ENCODE data around the gene LRP1.

Gene LRP1

DNA sequence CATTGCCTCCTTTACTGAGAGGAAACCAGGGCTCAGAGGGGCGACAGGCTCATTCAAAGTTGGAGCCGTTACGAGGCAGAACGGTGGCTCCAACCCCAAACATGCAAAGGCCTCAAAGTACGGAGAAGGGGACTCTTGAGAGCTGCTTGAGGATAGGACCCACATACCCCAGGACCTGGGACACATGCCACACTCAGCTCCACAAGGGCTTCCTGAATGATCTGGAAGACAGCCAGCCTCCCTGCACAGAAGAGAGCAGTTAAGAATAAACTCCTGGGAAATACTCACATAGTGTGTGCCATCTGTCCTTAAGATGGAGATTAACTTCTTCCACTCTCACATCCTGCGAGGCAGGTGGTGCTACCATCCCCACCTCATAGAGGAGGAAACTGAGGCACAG lies 61.8 kb downstream of the LRP1 start:
- no peaks in the 10 kb centered on the region for H3K9me3 ChIP-seq (ENCODE audit: control extremely low read depth in 1 of 5, control insufficient read depth in 4 of 5, insufficient read depth in 2 of 5, low read depth in 1 of 5, low read length in 4 of 5)
- H3K27ac ChIP-seq (ENCODE audit: insufficient read depth in 1 of 2, low read depth in 1 of 2, low read length in 2 of 2, poor library complexity in 1 of 2, severe bottlenecking in 2 of 2), result no peak overlapping the region
- WGBS (ENCODE audit: insufficient coverage), result 66% methylated on average over 4 of the region's 6 CpGs
- no peak overlapping the region for H3K4me3 ChIP-seq (ENCODE audit: control insufficient read depth in 1 of 7, extremely low read depth in 1 of 7, insufficient read depth in 4 of 7, low read depth in 2 of 7, low read length in 6 of 7)
- POLR2A ChIA-PET, result no interaction called here
- CTCF ChIA-PET, result interaction anchor here (0.9 to 18.6 kb wide), 4 partner anchors 15 to 125 kb away, joined by 3 to 350 read pairs (median 94); partner anchors contain the start of gene LRP1
- H3K27me3 ChIP-seq (replicated peaks in 2 of 5; ENCODE audit: control insufficient read depth in 4 of 5, insufficient read depth in 5 of 5, low read length in 4 of 5), result no peaks in the 10 kb centered on the region
- peak; percentile 16 to 43 (median 38) for DNase-seq
- no peaks in the 10 kb centered on the region for H3K36me3 ChIP-seq (ENCODE audit: control insufficient read depth in 4 of 4, insufficient read depth in 4 of 4, low read length in 3 of 4)
- peaks cover 0 to 7% (median 4%) of the 10 kb centered on the region in 4 experiments for H3K4me1 ChIP-seq (ENCODE audit: control extremely low read depth in 1 of 4, control insufficient read depth in 4 of 4, insufficient read depth in 4 of 4, low read length in 3 of 4)

DNA sequence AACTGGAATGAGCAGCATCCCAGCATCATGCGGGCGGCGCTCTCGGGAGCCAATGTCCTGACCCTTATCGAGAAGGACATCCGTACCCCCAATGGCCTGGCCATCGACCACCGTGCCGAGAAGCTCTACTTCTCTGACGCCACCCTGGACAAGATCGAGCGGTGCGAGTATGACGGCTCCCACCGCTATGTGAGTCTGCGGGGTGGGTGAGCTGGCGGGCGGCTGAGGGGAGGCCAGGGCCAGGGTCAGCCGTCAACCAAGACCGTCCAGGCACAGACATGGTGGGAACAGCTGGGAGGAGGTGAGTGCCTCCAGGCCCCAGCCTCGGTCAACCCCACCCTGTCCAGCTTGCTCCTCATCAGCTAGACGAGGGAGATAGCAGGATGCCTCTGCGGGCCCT lies 62.5 kb downstream of the LRP1 start:
- H3K4me3 ChIP-seq (ENCODE audit: control insufficient read depth in 1 of 7, extremely low read depth in 1 of 7, insufficient read depth in 4 of 7, low read depth in 2 of 7, low read length in 6 of 7), result no peak overlapping the region
- over 99% methylated on average over 23 of the region's 23 CpGs for WGBS (ENCODE audit: insufficient coverage)
- peaks cover 0 to 7% (median 4%) of the 10 kb centered on the region in 4 experiments for H3K4me1 ChIP-seq (ENCODE audit: control extremely low read depth in 1 of 4, control insufficient read depth in 4 of 4, insufficient read depth in 4 of 4, low read length in 3 of 4)
- ChIA-PET CTCF (interaction anchor here (12.7 to 18.6 kb wide), 2 partner anchors 16 to 67 kb away, joined by 182 to 350 read pairs; partner anchors contain the start of gene LRP1), POLR2A (interaction anchor here (0.6 kb wide), 1 partner anchor 195 kb away, joined by 3 read pairs; no protein-coding TSS in a partner anchor)
- no peaks in the 10 kb centered on the region for H3K36me3 ChIP-seq (ENCODE audit: control insufficient read depth in 4 of 4, insufficient read depth in 4 of 4, low read length in 3 of 4)
- DNase-seq, result no peak
- H3K27ac ChIP-seq (ENCODE audit: insufficient read depth in 1 of 2, low read depth in 1 of 2, low read length in 2 of 2, poor library complexity in 1 of 2, severe bottlenecking in 2 of 2), result no peak overlapping the region
- H3K27me3 ChIP-seq (replicated peaks in 2 of 5; ENCODE audit: control insufficient read depth in 4 of 5, insufficient read depth in 5 of 5, low read length in 4 of 5), result no peaks in the 10 kb centered on the region
- H3K9me3 ChIP-seq (ENCODE audit: control extremely low read depth in 1 of 5, control insufficient read depth in 4 of 5, insufficient read depth in 2 of 5, low read depth in 1 of 5, low read length in 4 of 5), result no peaks in the 10 kb centered on the region

- no peak overlapping the region for H3K27ac ChIP-seq (ENCODE audit: insufficient read depth in 1 of 2, low read depth in 1 of 2, low read length in 2 of 2, poor library complexity in 1 of 2, severe bottlenecking in 2 of 2)
- DNase-seq, result no peak
- POLR2A ChIA-PET, result interaction anchor here (0.6 kb wide), 1 partner anchor 194 kb away, joined by 3 read pairs; no protein-coding TSS in a partner anchor
- CTCF ChIA-PET, result interaction anchor here (2.6 to 18.6 kb wide), 3 partner anchors 16 to 67 kb away, joined by 7 to 350 read pairs (median 182); partner anchors contain the start of gene LRP1
- H3K4me1 ChIP-seq (ENCODE audit: control extremely low read depth in 1 of 4, control insufficient read depth in 4 of 4, insufficient read depth in 4 of 4, low read length in 3 of 4), result peaks cover 0 to 7% (median 4%) of the 10 kb centered on the region in 4 experiments
- 100% methylated on average over 6 of the region's 11 CpGs for WGBS (ENCODE audit: insufficient coverage)
- H3K36me3 ChIP-seq (ENCODE audit: control insufficient read depth in 4 of 4, insufficient read depth in 4 of 4, low read length in 3 of 4), result no peaks in the 10 kb centered on the region
- H3K4me3 ChIP-seq (ENCODE audit: control insufficient read depth in 1 of 7, extremely low read depth in 1 of 7, insufficient read depth in 4 of 7, low read depth in 2 of 7, low read length in 6 of 7), result no peak overlapping the region
- H3K27me3 ChIP-seq (replicated peaks in 2 of 5; ENCODE audit: control insufficient read depth in 4 of 5, insufficient read depth in 5 of 5, low read length in 4 of 5), result no peaks in the 10 kb centered on the region
- no peaks in the 10 kb centered on the region for H3K9me3 ChIP-seq (ENCODE audit: control extremely low read depth in 1 of 5, control insufficient read depth in 4 of 5, insufficient read depth in 2 of 5, low read depth in 1 of 5, low read length in 4 of 5)
Measured at GRCh38 chr12:57191410-57191809, 63.1 kb downstream of the LRP1 start.

- Histone ChIP-seq H3K36me3 (ENCODE audit: control insufficient read depth in 4 of 4, insufficient read depth in 4 of 4, low read length in 3 of 4) (no peaks in the 10 kb centered on the region), H3K4me1 (ENCODE audit: control extremely low read depth in 1 of 4, control insufficient read depth in 4 of 4, insufficient read depth in 4 of 4, low read length in 3 of 4) (peaks cover 0 to 7% (median 4%) of the 10 kb centered on the region in 4 experiments), H3K27me3 (replicated peaks in 2 of 5; ENCODE audit: control insufficient read depth in 4 of 5, insufficient read depth in 5 of 5, low read length in 4 of 5) (no peaks in the 10 kb centered on the region), H3K9me3 (ENCODE audit: control extremely low read depth in 1 of 5, control insufficient read depth in 4 of 5, insufficient read depth in 2 of 5, low read depth in 1 of 5, low read length in 4 of 5) (no peaks in the 10 kb centered on the region), H3K4me3 (ENCODE audit: control insufficient read depth in 1 of 7, extremely low read depth in 1 of 7, insufficient read depth in 4 of 7, low read depth in 2 of 7, low read length in 6 of 7) (no peak overlapping the region), H3K27ac (ENCODE audit: insufficient read depth in 1 of 2, low read depth in 1 of 2, low read length in 2 of 2, poor library complexity in 1 of 2, severe bottlenecking in 2 of 2) (no peak overlapping the region)
- CTCF ChIA-PET, result interaction anchor here (0.6 to 18.6 kb wide), 3 partner anchors 20 to 69 kb away, joined by 3 to 350 read pairs (median 7); partner anchors contain the start of gene LRP1
- POLR2A ChIA-PET, result no interaction called here
- DNase-seq, result no peak
- WGBS (ENCODE audit: insufficient coverage), result 94% methylated on average over 11 of the region's 16 CpGs
Measured at GRCh38 chr12:57192920-57193319, 64.6 kb downstream of the LRP1 start.

GRCh38 chr12:57193706-57194245 lies 65.5 kb downstream of the LRP1 start:
- H3K36me3 ChIP-seq (ENCODE audit: control insufficient read depth in 4 of 4, insufficient read depth in 4 of 4, low read length in 3 of 4), result no peaks in the 10 kb centered on the region
- CTCF ChIA-PET, result interaction anchor here (1.8 to 18.6 kb wide), 3 partner anchors 20 to 70 kb away, joined by 4 to 350 read pairs (median 7); partner anchors contain the start of gene LRP1

GRCh38 chr12:57194253-57194652 lies 66.0 kb downstream of the LRP1 start:
- H3K4me1 ChIP-seq (ENCODE audit: control extremely low read depth in 1 of 4, control insufficient read depth in 4 of 4, insufficient read depth in 4 of 4, low read length in 3 of 4), result peaks cover 0 to 7% (median 4%) of the 10 kb centered on the region in 4 experiments
- 96% methylated on average over 15 of the region's 18 CpGs for WGBS (ENCODE audit: insufficient coverage)
- no peaks in the 10 kb centered on the region for H3K9me3 ChIP-seq (ENCODE audit: control extremely low read depth in 1 of 5, control insufficient read depth in 4 of 5, insufficient read depth in 2 of 5, low read depth in 1 of 5, low read length in 4 of 5)
- H3K36me3 ChIP-seq (ENCODE audit: control insufficient read depth in 4 of 4, insufficient read depth in 4 of 4, low read length in 3 of 4), result no peaks in the 10 kb centered on the region
- no peak overlapping the region for H3K4me3 ChIP-seq (ENCODE audit: control insufficient read depth in 1 of 7, extremely low read depth in 1 of 7, insufficient read depth in 4 of 7, low read depth in 2 of 7, low read length in 6 of 7)
- ChIA-PET CTCF (interaction anchor here (1.8 to 18.6 kb wide), 3 partner anchors 20 to 70 kb away, joined by 4 to 350 read pairs (median 7); partner anchors contain the start of gene LRP1), POLR2A (no interaction called here)
- no peak overlapping the region for H3K27ac ChIP-seq (ENCODE audit: insufficient read depth in 1 of 2, low read depth in 1 of 2, low read length in 2 of 2, poor library complexity in 1 of 2, severe bottlenecking in 2 of 2)
- H3K27me3 ChIP-seq (replicated peaks in 2 of 5; ENCODE audit: control insufficient read depth in 4 of 5, insufficient read depth in 5 of 5, low read length in 4 of 5), result no peaks in the 10 kb centered on the region
- no peak for DNase-seq

More at GRCh38 chr12:57193706-57194245, 65.5 kb downstream of the LRP1 start:
- no peaks in the 10 kb centered on the region for H3K27me3 ChIP-seq (replicated peaks in 2 of 5; ENCODE audit: control insufficient read depth in 4 of 5, insufficient read depth in 5 of 5, low read length in 4 of 5)
- DNase-seq, result no peak
- H3K27ac ChIP-seq (ENCODE audit: insufficient read depth in 1 of 2, low read depth in 1 of 2, low read length in 2 of 2, poor library complexity in 1 of 2, severe bottlenecking in 2 of 2), result no peak overlapping the region
- peaks cover 0 to 7% (median 4%) of the 10 kb centered on the region in 4 experiments for H3K4me1 ChIP-seq (ENCODE audit: control extremely low read depth in 1 of 4, control insufficient read depth in 4 of 4, insufficient read depth in 4 of 4, low read length in 3 of 4)
- H3K9me3 ChIP-seq (ENCODE audit: control extremely low read depth in 1 of 5, control insufficient read depth in 4 of 5, insufficient read depth in 2 of 5, low read depth in 1 of 5, low read length in 4 of 5), result no peaks in the 10 kb centered on the region
- POLR2A ChIA-PET, result no interaction called here
- WGBS (ENCODE audit: insufficient coverage), result 97% methylated on average over 18 of the region's 19 CpGs
- no peak overlapping the region for H3K4me3 ChIP-seq (ENCODE audit: control insufficient read depth in 1 of 7, extremely low read depth in 1 of 7, insufficient read depth in 4 of 7, low read depth in 2 of 7, low read length in 6 of 7)

GRCh38 chr12:57195186-57195585 lies 66.9 kb downstream of the LRP1 start:
- no peaks in the 10 kb centered on the region for H3K27me3 ChIP-seq (replicated peaks in 2 of 5; ENCODE audit: control insufficient read depth in 4 of 5, insufficient read depth in 5 of 5, low read length in 4 of 5)
- 93% methylated on average over 16 of the region's 19 CpGs for WGBS (ENCODE audit: insufficient coverage)
- CTCF ChIA-PET, result interaction anchor here (0.9 to 18.6 kb wide), 3 partner anchors 11 to 71 kb away, joined by 3 to 350 read pairs (median 38); partner anchors contain the start of gene LRP1

More at GRCh38 chr12:57195186-57195585, 66.9 kb downstream of the LRP1 start:
- Histone ChIP-seq H3K4me1 (ENCODE audit: control extremely low read depth in 1 of 4, control insufficient read depth in 4 of 4, insufficient read depth in 4 of 4, low read length in 3 of 4) (peaks cover 0 to 3% (median 0%) of the 10 kb centered on the region in 4 experiments), H3K9me3 (ENCODE audit: control extremely low read depth in 1 of 5, control insufficient read depth in 4 of 5, insufficient read depth in 2 of 5, low read depth in 1 of 5, low read length in 4 of 5) (no peaks in the 10 kb centered on the region), H3K27ac (ENCODE audit: insufficient read depth in 1 of 2, low read depth in 1 of 2, low read length in 2 of 2, poor library complexity in 1 of 2, severe bottlenecking in 2 of 2) (no peak overlapping the region), H3K36me3 (ENCODE audit: control insufficient read depth in 4 of 4, insufficient read depth in 4 of 4, low read length in 3 of 4) (no peaks in the 10 kb centered on the region), H3K4me3 (ENCODE audit: control insufficient read depth in 1 of 7, extremely low read depth in 1 of 7, insufficient read depth in 4 of 7, low read depth in 2 of 7, low read length in 6 of 7) (no peak overlapping the region)
- DNase-seq, result no peak
- POLR2A ChIA-PET, result no interaction called here
